HG02588 (cell line): ENCODE data around the gene SIRT4.
"Not testable (repeated sequence)": the region's sequence is repeated elsewhere in the genome, so short reads cannot be mapped to it uniquely, and the experiment has no call there.

Experiments used
- ATAC-seq: cut with Tn5 transposase; IDR thresholded peaks from one replicate; pipeline ENCODE4 v1.9.1; 2021; ENCODE audit warnings: mild to moderate bottlenecking, moderate library complexity; ENCODE audit not compliant: unreplicated experiment

SIRT4 gene

DNA sequence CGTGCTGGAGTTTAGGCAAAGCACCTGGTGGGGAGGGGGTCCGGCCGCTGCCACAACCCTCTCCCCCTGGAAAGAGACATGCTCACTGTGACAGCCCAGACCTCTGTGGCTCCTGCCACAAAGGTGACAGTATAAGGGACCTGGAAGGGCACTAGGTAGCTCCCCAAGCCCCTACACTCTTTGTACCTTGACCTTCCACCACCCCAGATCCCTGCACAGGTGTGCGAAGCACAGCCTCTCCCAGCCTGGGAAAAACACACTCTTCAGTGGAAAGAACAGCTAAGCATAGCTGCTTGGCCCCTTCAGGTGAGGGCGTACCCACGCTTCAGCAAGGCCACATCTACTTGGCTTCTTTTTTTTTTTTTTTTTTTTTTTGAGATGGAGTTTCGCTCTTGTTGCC is 30.4 kb downstream of the SIRT4 start:
- no peak for ATAC-seq

DNA sequence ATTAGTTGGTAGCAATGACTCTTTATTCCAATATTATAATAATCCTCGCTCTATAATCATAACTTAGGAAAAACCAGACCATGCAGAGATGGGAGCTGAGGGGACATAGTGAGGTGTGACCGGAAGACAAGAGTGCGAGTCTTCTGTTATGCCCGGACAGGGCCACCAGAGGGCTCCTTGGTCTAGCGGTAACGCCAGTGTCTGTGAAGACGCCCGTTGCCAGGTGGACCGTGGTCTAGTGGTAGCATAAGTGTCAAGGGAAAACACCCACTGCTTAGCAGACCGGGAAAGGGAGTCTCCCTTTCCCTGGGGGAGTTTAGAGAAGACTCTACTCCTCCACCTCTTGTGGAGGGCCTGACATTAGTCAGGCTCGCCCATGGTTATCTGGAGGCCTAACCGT is 33.3 kb downstream of the SIRT4 start:
- ATAC-seq: not testable (repeated sequence)

DNA sequence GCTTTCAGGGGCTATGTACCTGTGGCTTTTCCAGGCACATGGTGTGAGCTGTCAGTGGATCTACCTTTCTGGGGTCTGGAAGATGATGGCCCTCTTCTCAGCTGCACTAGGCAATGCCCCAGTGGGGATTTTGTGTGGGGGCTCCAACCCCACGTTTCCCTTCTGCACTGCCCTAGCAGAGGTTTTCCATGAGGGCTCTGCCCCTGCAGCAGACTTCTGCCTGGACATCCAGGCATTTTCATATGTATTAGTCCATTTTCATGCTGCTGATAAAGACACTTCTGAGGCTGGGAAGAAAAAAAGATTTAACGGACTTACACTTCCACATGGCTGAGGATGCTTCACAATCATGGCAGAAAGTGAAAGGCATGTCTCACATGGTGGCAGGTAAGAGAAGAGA is 34.3 kb downstream of the SIRT4 start:
- not testable (repeated sequence) for ATAC-seq

DNA sequence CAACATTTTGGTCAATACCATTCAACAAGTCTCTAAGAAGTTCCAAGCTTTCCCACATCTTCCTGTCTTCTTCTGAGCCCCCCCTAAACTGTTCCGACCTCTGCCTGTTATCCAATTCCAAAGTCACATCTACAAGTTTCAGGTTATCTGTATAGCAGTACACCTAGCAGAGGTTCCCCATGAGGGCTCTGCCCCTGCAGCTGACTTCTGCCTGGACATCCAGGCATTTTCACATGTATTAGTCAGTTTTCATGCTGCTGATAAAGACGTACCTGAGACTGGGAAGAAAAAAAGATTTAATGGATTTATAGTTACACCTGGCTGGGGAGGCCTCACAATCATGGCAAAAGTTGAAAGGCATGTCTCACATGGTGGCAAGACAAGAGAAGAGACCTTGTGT is 35.6 kb downstream of the SIRT4 start:
- no peak for ATAC-seq

DNA sequence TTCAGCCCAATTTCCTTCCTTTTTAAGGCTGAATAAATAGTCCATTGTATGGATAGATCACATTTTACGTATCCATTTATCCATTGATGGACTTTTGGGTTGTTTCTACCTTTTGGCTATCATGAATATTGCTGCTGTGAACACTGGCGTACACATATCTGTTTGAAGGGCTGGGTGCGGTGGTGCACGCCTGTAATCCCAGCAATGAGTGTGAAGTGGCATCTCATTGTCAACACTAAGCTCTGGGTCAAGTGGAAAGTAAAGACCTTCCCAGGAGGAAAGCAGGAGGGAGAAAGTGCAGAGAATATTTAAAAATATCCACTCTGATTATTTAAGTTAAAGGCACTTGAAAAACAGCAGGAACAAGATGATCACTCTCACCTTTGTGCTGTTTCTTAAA is 37.1 kb downstream of the SIRT4 start:
- ATAC-seq: no peak

DNA sequence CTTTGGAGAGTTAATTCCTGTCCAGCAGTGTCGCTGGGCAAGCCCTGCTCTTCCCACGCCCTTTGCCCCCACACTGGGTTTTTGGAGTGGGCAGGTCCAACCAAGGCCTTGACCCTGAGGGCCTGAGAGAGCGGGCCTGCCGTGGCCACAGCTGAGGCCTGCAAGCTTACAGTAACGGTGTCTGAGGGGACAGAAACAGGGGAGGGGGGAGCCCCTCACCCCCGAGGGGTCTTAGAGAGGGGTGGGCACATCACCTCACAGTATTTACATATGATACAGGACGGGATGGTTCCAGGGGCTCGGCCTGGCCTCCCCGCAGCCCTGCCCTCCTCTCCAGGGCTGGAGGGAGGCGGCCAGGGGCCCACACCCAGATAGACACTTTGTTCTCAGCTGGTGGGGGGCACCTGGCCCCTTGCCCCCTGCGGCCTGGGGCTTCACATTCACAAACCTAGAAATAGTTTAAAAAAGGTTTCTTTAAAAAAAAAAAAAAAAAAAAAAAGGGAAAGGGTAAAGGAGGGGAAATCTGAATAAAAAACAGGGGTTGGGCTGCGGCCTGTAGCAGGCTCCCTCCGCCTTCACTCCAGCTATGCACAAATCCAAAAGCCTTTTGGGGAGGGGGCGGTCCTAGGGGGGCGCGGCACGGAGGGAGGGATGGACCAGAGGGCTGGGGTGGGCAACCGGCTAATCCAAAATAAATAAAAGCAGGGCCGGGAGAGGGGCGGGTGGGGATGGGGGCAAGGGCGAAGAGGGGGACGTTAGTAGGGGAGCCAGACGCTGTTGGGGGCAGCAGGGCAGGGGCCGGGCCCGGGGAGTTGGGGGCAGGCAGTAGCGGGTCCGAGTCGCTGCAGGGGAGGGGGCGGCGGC is 40.3 kb downstream of the SIRT4 start:
- no peak for ATAC-seq

DNA sequence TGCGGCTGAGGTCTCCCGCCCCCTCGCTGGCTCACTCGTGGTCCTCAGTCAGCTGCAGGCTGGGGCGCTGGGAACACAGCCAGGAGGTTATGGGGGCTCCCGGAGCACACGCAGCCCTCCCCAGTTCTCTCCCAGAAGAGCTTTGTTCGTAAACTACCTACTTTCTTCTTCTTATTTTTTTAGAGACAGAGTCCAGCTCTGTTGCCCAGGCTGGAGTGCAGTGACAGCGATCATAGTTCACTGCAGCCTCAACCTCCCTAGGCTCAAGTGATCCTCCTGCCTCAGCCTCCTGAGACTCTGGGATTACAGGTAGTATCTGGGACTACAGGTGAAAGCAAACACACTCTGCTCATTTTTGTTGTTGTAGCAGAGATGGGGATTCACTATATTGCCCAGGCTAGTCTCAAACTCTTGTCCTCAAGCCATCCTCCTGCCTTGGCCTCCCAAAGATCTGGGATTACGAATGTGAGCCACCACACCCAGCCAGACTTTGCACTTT is 41.0 kb downstream of the SIRT4 start:
- ATAC-seq: no peak

DNA sequence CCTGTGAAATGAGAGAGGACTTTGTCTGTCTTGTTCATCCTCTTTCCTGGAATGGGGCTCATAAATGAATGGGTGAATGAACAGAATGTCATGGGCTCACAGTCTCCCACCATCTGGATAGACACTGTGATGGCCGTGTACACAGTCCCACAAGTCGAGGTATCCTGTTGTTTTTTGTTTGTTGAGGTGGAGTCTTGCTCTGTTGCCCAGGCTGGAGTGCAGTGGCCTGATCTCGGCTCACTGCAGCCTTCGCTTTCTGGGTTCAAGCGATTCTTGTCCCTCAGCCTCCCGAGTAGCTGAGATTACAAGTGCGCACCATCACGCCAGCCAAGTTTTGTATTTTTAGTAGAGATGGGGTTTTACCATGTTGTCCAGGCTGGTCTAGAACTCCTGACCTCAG is 41.6 kb downstream of the SIRT4 start:
- ATAC-seq: no peak

DNA sequence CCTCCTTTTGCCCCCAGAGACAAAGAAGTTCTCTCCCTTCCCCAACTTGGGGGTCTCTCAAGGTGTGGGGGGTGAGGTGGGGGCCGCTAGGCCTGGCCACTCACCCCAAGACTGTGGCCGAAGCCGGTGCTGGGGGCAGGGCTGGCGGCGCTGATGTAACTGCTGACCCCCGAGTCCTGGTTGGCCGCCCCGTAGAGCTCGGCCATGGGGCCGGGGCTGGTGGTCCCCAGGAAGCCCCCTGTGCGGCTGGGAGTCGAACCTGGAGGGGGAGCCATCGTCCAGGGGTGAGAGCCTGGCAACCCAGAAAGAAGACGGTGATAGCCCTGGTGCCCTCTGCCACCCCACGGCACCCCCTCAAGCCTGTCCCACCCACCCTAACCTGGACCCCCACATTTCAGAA is 43.9 kb downstream of the SIRT4 start:
- no peak for ATAC-seq

DNA sequence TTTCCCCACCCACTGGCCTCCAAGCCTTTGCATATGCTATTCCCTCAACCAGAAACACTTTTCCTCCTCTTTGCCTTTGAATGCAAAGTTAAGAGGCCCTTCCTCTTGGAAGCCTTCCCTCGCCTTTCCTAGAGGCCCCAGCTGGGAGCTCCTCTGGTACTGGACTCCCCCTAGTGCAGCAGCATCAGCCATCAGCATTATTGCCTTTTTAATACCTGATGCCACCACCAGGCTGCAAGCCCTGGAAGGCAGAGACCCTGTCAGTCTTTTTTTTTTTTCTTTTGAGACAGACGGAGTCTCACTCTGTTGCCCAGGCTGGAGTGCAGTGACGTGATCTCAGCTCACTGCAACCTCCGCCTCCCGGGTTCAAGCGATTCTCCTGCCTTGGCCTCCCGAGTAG is 44.6 kb downstream of the SIRT4 start:
- ATAC-seq: no peak

DNA sequence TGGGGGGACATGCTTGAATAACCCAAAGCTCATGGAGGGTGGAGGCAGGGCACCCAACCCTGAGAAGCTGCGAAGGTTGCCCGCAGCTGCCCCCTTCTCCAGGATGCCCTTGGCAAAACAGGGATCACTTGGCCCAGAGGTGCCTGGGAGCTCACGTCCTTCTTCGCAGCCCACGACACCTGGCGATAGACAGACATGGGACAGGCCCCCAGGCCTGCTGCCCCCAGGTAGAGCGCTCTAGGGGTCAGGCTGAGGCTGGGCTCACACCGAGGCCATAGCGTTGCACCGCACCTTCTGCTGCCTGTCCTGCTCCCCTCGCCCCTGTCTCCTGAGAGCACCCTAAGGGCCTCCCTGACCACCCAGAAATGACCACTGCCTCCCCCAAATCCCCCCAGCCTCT is 45.6 kb downstream of the SIRT4 start:
- no peak for ATAC-seq

DNA sequence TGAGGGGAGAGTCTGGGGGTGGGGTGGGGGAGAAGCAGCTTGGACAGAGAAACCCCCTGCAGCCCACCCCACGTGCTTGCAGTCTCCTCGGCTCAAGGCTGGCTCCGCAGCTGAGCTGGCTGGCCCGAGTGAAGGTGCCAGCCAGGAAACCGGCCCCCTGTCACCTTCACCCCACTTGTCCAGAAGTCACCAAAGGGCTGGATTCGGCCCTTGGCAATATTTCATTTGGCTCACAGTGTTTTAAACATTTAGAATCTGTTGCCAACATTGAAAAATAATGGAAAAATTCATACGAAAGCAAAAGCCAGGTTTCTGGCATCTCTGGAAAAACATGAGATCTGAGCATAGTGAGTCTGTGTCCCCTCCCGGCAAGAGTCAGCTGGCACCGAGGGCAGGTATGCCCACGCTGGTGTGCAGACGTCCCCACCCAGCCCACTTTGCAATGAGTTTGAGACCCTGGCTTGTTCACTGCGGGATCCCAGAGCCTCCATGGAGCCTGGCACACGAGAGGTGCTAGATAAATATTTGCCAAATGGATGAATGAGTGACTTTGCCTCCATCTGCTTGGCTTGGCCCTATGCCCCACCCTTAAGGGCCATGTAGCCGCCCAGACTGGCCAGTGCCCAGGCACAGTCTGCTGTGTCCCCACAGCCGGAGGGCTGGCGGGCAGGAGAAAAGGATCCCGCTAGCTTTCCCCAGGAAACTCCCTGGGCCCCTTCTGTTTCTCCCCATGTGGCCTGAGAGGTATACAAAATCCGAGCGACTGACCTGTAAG is 48.6 kb downstream of the SIRT4 start:
- no peak for ATAC-seq

DNA sequence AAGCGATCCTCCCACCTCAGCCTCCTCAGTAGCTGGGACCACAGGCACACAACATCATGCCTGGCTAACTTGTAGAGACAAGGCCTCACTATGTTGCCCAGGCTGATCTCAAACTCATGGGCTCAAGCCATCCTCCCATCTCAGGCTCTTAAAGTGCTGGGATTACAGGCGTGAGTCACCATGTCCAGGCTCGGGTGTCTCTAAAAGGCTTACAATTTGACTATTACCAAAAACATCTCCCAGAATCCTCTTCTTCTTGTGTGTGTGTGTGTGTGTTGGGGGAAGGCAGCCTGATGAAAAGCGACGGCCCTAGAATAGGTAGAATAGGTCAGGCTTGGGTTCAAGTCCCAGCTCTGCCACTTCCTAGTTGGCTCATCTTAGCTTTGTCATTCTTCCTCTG is 50.0 kb downstream of the SIRT4 start:
- ATAC-seq: no peak

DNA sequence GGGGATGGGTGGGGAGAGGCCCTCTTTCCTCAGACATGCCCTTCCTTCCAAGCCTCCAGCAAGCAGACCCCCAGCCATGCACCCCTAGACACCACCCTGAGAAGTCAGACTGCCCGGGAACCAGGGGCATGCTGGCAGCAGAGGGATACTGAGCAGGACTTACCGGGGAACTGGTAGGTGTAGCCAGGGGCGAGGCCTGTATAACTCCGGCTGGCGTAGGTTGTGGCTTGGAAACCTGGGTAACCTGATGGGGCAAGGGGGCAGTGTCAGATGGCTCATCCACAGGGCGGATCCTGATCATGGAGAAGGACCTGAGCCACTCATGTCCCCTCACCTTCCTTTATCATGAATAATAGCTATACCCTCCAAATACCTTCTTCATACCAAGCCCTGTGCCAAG is 51.0 kb downstream of the SIRT4 start:
- ATAC-seq: no peak

DNA sequence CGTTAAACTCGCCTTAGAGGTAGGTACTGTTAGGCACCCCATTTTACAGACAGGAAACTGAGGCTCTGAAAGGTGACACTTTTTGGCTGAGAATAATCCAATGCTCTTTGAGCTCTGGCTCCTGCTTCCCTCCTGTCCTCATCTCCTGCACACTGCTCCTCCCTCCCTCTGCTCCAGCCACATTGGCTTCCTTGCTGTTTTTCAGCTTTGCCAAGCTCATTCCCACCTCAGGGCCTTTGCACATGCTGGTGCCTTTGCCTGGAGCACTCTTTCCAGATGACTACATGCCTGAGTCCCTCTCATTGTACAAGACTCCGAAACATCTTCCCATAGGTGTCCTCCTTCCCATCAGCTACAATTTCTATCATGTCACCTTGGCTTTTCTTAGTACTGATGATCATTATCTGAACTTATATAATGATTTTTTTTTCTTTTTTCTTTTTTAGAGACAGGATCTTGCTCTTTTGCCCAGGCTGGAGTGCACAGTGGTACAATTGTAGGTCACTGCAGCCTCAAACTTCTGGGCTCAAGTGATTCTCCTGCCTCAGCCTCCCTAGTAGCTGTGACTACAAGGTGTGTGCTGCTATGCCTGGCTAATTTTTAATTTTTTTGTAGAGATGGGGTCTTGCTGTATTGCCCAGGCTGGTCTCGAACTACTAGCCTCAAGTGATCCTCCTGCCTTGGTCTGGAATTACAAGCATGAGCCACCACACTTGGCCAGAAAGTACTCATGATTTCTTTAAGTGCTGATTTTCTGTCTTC is 51.6 kb downstream of the SIRT4 start:
- ATAC-seq: no peak

DNA sequence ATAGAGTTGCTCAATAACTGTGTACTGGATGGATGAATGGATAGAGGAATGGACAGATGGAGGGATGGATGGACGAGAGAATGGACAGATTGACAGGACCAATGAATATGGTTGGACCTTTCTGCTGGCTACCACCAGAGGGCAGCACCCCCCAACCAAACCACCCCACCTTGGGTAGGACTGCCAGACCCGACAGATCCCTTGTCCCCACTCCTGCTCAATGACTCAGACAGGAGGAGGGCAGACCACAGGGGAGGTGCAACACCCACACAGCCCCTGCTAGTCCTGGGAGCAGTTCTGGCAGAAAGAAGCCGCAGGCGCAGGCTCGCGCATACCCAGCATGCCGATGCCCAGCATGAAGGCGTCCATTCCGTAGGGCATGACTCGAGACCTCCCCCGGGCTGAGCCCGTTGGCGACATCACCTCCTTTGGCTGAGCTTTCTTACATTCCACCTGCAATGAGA is 54.5 kb downstream of the SIRT4 start:
- ATAC-seq: no peak

DNA sequence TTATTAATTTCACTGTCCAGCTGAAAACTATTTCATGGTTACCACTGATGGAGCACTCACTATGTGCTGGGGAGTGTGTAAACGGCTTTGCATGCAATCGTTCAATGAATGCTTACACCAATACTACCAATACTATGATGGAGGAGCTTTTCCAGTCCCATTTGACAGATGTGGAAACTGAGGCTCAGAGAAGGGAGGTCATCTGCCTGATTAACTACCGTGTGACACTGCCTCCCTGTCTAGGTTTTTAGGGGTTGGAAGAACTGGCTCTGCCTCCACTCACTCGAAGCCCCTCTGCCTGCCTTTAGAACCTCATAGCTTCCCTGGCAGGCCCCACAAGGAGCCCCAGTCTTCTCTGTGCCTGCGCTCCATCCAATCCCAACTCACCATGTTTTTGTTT is 55.0 kb downstream of the SIRT4 start:
- ATAC-seq: no peak

DNA sequence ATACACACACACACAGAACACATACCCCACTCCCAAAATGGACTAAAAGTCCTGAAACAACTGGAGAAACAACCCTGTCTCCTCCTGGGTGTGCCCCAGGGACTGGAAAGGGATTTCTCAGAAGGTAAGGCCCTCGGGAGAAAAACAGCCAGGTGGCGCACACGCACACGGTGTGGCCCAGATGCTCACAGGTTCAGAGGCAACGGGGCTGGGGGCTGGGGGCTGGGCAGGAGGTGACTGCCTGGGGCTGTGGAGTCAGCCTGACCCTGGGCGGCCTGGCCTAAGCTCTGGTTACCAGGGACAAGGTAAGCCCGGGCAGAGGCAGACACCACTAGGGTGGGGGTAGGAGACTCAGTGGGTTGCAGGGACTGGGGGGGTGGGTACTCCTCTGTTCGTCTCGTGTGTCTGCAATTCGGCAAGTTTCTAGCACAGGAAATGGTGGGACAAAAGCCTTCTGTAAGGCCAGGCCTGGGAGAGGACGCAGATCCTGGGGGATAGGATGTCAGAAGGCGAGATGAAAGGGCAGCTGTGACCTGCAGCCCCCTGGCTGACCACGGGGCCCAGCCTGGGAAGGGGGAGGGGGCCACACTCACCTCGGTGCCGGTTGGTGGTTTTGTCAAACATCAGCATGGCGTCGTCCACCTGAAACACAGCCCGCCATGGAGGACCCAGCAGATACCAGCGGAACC is 56.4 kb downstream of the SIRT4 start:
- no peak for ATAC-seq

DNA sequence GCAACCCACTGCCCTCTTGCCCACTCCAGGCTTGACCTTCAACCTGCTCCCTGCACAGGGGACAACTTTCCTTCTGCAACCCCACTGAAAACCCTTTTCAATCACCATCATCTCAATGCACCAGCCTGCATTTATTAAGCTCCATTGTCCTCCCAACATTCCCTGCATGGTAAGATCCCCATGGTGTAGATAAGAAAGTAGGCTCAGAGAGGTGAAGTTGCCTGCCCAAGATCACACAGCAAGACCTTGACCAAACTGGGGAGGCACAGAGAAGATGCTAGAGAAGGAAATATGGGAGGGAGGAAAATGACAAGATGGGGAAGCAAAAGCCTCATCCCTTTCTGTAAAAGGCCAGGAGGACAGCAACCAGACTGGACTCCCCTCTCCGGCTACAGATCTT is 57.0 kb downstream of the SIRT4 start:
- no peak for ATAC-seq

DNA sequence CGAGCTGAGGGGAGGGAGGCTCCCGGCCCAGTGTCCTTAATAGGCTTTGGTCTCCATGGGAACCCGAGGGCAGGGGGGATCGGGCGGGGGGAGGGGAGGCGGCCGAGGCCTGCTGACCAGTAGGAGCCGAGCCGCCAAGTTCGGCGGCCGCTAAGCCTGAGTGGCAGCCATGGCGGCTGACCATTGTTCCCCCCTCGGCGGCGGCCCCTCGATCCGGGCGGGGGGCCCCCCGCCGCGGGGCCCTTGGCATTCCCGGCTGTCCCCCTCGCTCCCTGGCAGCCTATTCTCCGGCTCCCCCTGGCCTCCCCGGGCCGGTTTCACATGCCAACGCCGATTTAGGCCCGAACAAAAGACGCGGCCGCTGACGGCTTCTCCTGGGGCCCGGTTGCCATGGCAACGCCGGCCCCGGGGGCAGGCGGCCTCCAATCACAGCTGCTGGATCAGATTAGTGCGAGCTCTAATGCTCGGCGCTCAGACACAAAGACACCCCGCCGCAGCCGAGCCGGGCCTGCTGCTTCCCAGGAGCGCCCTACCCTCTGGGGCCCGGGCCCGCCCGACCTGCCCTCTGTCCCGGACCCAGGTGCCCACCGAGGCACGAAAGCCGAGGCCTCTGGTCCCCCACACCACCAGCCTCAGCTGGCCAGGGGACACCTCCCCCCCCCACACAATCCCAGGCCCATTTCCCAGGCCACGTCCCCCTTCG is 59.5 kb downstream of the SIRT4 start:
- no peak for ATAC-seq
